CD4-positive, alpha-beta T cell (primary cell): ENCODE measurements around the gene S100A8. TPM values are rescaled to one million over a fixed set of nuclear protein-coding genes. Genes with fewer than 3 reads are reported as not detected.

ENCODE experiments used
- ATAC-seq: fragments of 200-7000 bp; cut with Tn5 transposase; one replicate; pipeline ENCODE4 v1.10.0; 2022; ENCODE audit warnings: mild to moderate bottlenecking; ENCODE audit not compliant: poor library complexity
- CTCF ChIA-PET: fragments of 350-600 bp; sonication (Branson Sonifier 250); formaldehyde crosslinking; loops from one replicate; lab custom pipeline; 2021; ENCODE audit warnings: antibody characterized with exemption, inconsistent platforms; lab: Charles Lee
- POLR2A ChIA-PET: fragments of 350-600 bp; sonication (Branson Sonifier 250); formaldehyde crosslinking; loops from one replicate; lab custom pipeline; 2021; ENCODE audit warnings: antibody characterized with exemption, inconsistent platforms; lab: Charles Lee
- DNase-seq, 14 experiments: peaks; one replicate each; pipeline ENCODE4 v3.0.0-alpha.2; 2013 to 2020; ENCODE audit warnings: mixed read lengths in 2 of 14
- H3K27ac ChIP-seq, 2 donors: one replicate each; pipeline versions ENCODE4 v1.5.1 to v1.7.0; 2013; ENCODE audit warnings: low read length in 2 of 2, low read depth in 1 of 2, mild to moderate bottlenecking in 1 of 2
- H3K27me3 ChIP-seq, 2 experiments: 1 replicate in 1 of 2; 2 replicates in 1 of 2; pipeline versions ENCODE4 v1.6.1 to v1.7.0; 2013; ENCODE audit warnings: low read length in 2 of 2, control low read depth in 1 of 2, mild to moderate bottlenecking in 1 of 2, moderate library complexity in 1 of 2; ENCODE audit not compliant: insufficient read depth in 2 of 2, control insufficient read depth in 1 of 2
- H3K36me3 ChIP-seq: one replicate; pipeline ENCODE4 v1.6.1; 2013; ENCODE audit warnings: low read length, control low read depth; ENCODE audit not compliant: insufficient read depth
- H3K4me1 ChIP-seq: one replicate; pipeline ENCODE4 v1.6.1; 2013; ENCODE audit warnings: low read length, control low read depth; ENCODE audit not compliant: insufficient read depth
- H3K4me3 ChIP-seq: one replicate; pipeline ENCODE4 v1.5.1; 2013; ENCODE audit warnings: mild to moderate bottlenecking, low read length, moderate library complexity
- H3K9me3 ChIP-seq, 2 experiments: 1 replicate in 1 of 2; 2 replicates in 1 of 2; pipeline versions ENCODE4 v1.6.1 to v1.7.0; 2013; ENCODE audit warnings: low read length in 2 of 2, mild to moderate bottlenecking in 2 of 2, control low read depth in 1 of 2, moderate library complexity in 1 of 2; ENCODE audit not compliant: control insufficient read depth in 1 of 2, insufficient read depth in 1 of 2
- H3K27ac Mint-ChIP-seq: one replicate; pipeline ENCODE4 v1.8.0; 2020; ENCODE audit warnings: mixed read lengths
- H3K27me3 Mint-ChIP-seq: one replicate; pipeline ENCODE4 v1.8.0; 2021; ENCODE audit warnings: mixed read lengths
- H3K36me3 Mint-ChIP-seq: one replicate; pipeline ENCODE4 v1.8.0; 2021; ENCODE audit warnings: low read depth, mixed read lengths
- H3K4me1 Mint-ChIP-seq: one replicate; pipeline ENCODE4 v1.8.0; 2021; ENCODE audit warnings: low read depth, mixed read lengths
- H3K4me3 Mint-ChIP-seq: one replicate; pipeline ENCODE4 v1.8.0; 2020; ENCODE audit warnings: mild to moderate bottlenecking, mixed read lengths
- H3K9me3 Mint-ChIP-seq: one replicate; pipeline ENCODE4 v1.8.0; 2020; ENCODE audit warnings: mixed read lengths
- intact Hi-C, 2 experiments: fragments of 100-400 bp; cut with DNase I in 1 of 2; cut with micrococcal nuclease in 1 of 2; formaldehyde crosslinking; loops; one replicate each; pipeline versions ENCODE4 v1.15.1 to v1.9.0; 2023 to 2025; cut with DNase I, micrococcal nuclease
- total RNA-seq, 174 experiments: library from RNA in 2 of 174; stranded (reverse) in 2 of 174; gene quantifications; one replicate each; pipeline ENCODE4 v1.2.3 and lab custom pipeline; 2021 to 2026
- TF ChIP-seq, protein P1 (sequence below): fragments of 200-600 bp; IDR thresholded peaks from one replicate; pipeline ENCODE4 v1.8.0; 2022; ENCODE audit warnings: antibody characterized with exemption, mild to moderate bottlenecking

The S100A8 gene
- total RNA-seq, 2 experiments from 2014 or later = 21.0 to 23.8 TPM

DNA sequence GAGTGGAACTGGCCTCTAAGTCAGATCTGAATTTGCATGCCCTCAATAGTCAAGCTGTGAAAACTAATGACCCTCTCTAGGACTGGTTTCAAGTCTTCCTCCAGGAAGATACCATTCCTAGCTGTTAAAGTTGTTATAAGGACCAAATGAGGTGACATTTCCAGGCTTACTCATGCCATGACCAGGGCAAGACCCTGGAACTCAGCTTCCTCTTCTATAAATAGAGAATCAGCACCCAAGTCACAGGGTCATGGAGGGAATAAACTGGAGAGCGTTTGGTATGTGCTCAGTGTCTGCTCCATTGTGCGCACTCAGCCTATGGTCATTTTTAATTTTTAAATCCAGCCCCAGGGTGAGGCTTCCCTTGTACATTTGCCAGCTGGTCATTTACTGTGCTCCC, 30.7 kb downstream of the S100A8 start:
- TF ChIP-seq, protein P1, sequence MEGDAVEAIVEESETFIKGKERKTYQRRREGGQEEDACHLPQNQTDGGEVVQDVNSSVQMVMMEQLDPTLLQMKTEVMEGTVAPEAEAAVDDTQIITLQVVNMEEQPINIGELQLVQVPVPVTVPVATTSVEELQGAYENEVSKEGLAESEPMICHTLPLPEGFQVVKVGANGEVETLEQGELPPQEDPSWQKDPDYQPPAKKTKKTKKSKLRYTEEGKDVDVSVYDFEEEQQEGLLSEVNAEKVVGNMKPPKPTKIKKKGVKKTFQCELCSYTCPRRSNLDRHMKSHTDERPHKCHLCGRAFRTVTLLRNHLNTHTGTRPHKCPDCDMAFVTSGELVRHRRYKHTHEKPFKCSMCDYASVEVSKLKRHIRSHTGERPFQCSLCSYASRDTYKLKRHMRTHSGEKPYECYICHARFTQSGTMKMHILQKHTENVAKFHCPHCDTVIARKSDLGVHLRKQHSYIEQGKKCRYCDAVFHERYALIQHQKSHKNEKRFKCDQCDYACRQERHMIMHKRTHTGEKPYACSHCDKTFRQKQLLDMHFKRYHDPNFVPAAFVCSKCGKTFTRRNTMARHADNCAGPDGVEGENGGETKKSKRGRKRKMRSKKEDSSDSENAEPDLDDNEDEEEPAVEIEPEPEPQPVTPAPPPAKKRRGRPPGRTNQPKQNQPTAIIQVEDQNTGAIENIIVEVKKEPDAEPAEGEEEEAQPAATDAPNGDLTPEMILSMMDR = no peak
- Mint-ChIP-seq H3K4me3 (no peak overlapping the region), H3K27ac (no peak overlapping the region), H3K9me3 (no peaks in the 10 kb centered on the region), H3K27me3 (no peaks in the 10 kb centered on the region), H3K36me3 (no peaks in the 10 kb centered on the region), H3K4me1 (peaks cover 24% of the 10 kb centered on the region)
- H3K27ac ChIP-seq = no peak overlapping the region
- H3K27me3 ChIP-seq = no peaks in the 10 kb centered on the region
- H3K36me3 ChIP-seq = no peaks in the 10 kb centered on the region
- ATAC-seq (no peak), DNase-seq (no peak)
- peaks cover 22% of the 10 kb centered on the region for H3K4me1 ChIP-seq
- intact Hi-C loops = no loop called here
- H3K4me3 ChIP-seq = no peak overlapping the region
- no peaks in the 10 kb centered on the region for H3K9me3 ChIP-seq
- ChIA-PET POLR2A (no interaction called here), CTCF (interaction anchor here (0.7 kb wide), 2 partner anchors 48 to 55 kb away, joined by 3 read pairs; no protein-coding TSS in a partner anchor)

DNA sequence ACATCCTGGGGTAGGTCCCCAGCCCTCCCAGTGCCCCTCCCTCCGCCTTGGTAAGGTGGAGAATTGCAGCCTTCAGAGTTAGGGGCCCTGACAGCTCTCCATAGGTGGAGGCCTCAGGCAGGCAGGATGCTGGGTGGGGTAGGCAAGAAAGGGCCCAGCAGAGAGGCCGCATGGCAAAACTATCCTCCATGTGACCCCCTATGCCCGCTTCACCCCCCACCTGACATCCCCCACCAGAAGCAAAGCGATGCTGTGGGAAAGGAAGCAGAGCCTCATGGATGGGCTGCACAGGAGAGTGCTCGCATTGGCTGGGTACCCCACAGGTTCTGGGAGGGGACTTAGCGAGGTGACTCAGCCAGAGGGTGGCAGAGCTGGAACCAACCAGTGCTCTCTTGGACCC, 31.6 kb downstream of the S100A8 start:
- H3K4me1 Mint-ChIP-seq = peaks cover 24% of the 10 kb centered on the region
- H3K9me3 Mint-ChIP-seq = no peaks in the 10 kb centered on the region
- intact Hi-C loops = loop anchor here in 1 of 2 experiments (10.0 kb wide), 1 partner anchor 386 kb away; no protein-coding TSS in a partner anchor
- TF ChIP-seq, protein P1 = no peak
- no peaks in the 10 kb centered on the region for H3K36me3 Mint-ChIP-seq
- DNase-seq = no peak
- Histone ChIP-seq H3K27ac (no peak overlapping the region), H3K27me3 (no peaks in the 10 kb centered on the region), H3K36me3 (no peaks in the 10 kb centered on the region), H3K9me3 (no peaks in the 10 kb centered on the region), H3K4me1 (peaks cover 22% of the 10 kb centered on the region), H3K4me3 (peak overlapping the region; percentile 33)
- no peak for ATAC-seq
- H3K4me3 Mint-ChIP-seq = no peak overlapping the region
- POLR2A ChIA-PET = no interaction called here
- CTCF ChIA-PET = interaction anchor here (0.7 kb wide), 2 partner anchors 48 to 54 kb away, joined by 3 read pairs; no protein-coding TSS in a partner anchor
- H3K27ac Mint-ChIP-seq = no peak overlapping the region
- H3K27me3 Mint-ChIP-seq = no peaks in the 10 kb centered on the region

DNA sequence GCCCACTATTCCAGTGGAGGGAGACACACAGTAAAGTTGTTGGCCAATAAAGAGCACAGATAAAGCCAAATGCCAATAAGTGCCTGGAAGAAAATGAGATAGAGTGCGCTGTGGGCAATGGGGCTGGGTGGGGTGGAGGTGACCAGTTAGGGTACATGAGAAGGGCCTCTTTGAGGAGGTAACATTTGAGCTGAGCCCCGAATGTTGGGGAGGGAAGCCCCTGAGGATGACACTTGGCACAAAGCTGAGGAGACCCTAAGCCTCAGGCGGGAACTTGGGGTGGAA, 32.2 kb downstream of the S100A8 start:
- Histone ChIP-seq H3K27ac (no peak overlapping the region), H3K27me3 (no peaks in the 10 kb centered on the region), H3K4me3 (peak overlapping the region; percentile 33), H3K4me1 (peaks cover 22% of the 10 kb centered on the region), H3K9me3 (no peaks in the 10 kb centered on the region), H3K36me3 (no peaks in the 10 kb centered on the region)
- intact Hi-C loops = loop anchor here in 1 of 2 experiments (10.0 kb wide), 1 partner anchor 386 kb away; no protein-coding TSS in a partner anchor
- H3K36me3 Mint-ChIP-seq = no peaks in the 10 kb centered on the region
- peaks cover 24% of the 10 kb centered on the region for H3K4me1 Mint-ChIP-seq
- no peak overlapping the region for H3K27ac Mint-ChIP-seq
- ChIA-PET CTCF (no interaction called here), POLR2A (no interaction called here)
- no peaks in the 10 kb centered on the region for H3K9me3 Mint-ChIP-seq
- TF ChIP-seq, protein P1 = no peak
- H3K4me3 Mint-ChIP-seq = no peak overlapping the region
- ATAC-seq = no peak
- no peak for DNase-seq
- no peaks in the 10 kb centered on the region for H3K27me3 Mint-ChIP-seq
